ENCODE data around the gene QPCT. TPM values are rescaled to one million over a fixed set of nuclear protein-coding genes. Genes with fewer than 3 reads are reported as not detected.

Gene QPCT
- total RNA-seq, 1 experiment from 2014 or later = 4.2 TPM

GRCh38 chr2:37318401-37318800 is 26.0 kb upstream of the QPCT start:
- no peak for DNase-seq (ENCODE audit: low spot score)
- Histone ChIP-seq H3K27ac (ENCODE audit: low read depth, low read length, poor library complexity, severe bottlenecking) (no peak overlapping the region), H3K4me1 (ENCODE audit: insufficient read depth, low read length, poor library complexity, severe bottlenecking) (peaks cover 39% of the 10 kb centered on the region), H3K36me3 (ENCODE audit: insufficient read depth, low read length, poor library complexity, severe bottlenecking) (peaks cover 8% of the 10 kb centered on the region), H3K4me3 (ENCODE audit: low read depth, low read length, poor library complexity, severe bottlenecking) (no peak overlapping the region), H3K27me3 (replicated peaks; ENCODE audit: insufficient read depth, low read depth, low read length, poor library complexity) (no peaks in the 10 kb centered on the region), H3K9me3 (ENCODE audit: low read depth, low read length, poor library complexity, severe bottlenecking) (no peaks in the 10 kb centered on the region)
- intact Hi-C loops (cut with micrococcal nuclease; ENCODE audit: unreplicated experiment) = no loop called here
- POLR2A ChIA-PET (ENCODE audit: low non-redundant PET) = no interaction called here
- CTCF ChIA-PET = no interaction called here
- TF ChIP-seq CTCF (conservative IDR thresholded peaks at IDR 0.05; ENCODE audit: low read depth, low read length) (no peak), EZH2 (IDR thresholded peaks at IDR 0.05; ENCODE audit: borderline replicate concordance, low read depth, low read length, poor library complexity, severe bottlenecking) (no peak)
- BruUV-seq (replicated peaks) = no TSS peak

- Histone ChIP-seq H3K27me3 (replicated peaks; ENCODE audit: insufficient read depth, low read depth, low read length, poor library complexity) (no peaks in the 10 kb centered on the region), H3K4me3 (ENCODE audit: low read depth, low read length, poor library complexity, severe bottlenecking) (no peak overlapping the region), H3K9me3 (ENCODE audit: low read depth, low read length, poor library complexity, severe bottlenecking) (no peaks in the 10 kb centered on the region), H3K4me1 (ENCODE audit: insufficient read depth, low read length, poor library complexity, severe bottlenecking) (peaks cover 39% of the 10 kb centered on the region), H3K36me3 (ENCODE audit: insufficient read depth, low read length, poor library complexity, severe bottlenecking) (peaks cover 8% of the 10 kb centered on the region), H3K27ac (ENCODE audit: low read depth, low read length, poor library complexity, severe bottlenecking) (no peak overlapping the region)
- no peak for TF ChIP-seq CTCF (conservative IDR thresholded peaks at IDR 0.05; ENCODE audit: low read depth, low read length)
- TF ChIP-seq EZH2 (IDR thresholded peaks at IDR 0.05; ENCODE audit: borderline replicate concordance, low read depth, low read length, poor library complexity, severe bottlenecking) = no peak
- CTCF ChIA-PET = interaction anchor here (0.6 kb wide), 1 partner anchor 445 kb away, joined by 12 read pairs; no protein-coding TSS in a partner anchor
- DNase-seq (ENCODE audit: low spot score) = no peak
- intact Hi-C loops (cut with micrococcal nuclease; ENCODE audit: unreplicated experiment) = no loop called here
- POLR2A ChIA-PET (ENCODE audit: low non-redundant PET) = no interaction called here
- BruUV-seq (replicated peaks) = no TSS peak
Measured at GRCh38 chr2:37319754-37320609, 24.4 kb upstream of the QPCT start.

GRCh38 chr2:37321029-37321682 is 23.3 kb upstream of the QPCT start:
- no TSS peak for BruUV-seq (replicated peaks)
- CTCF ChIA-PET = no interaction called here
- H3K36me3 ChIP-seq (ENCODE audit: insufficient read depth, low read length, poor library complexity, severe bottlenecking) = peaks cover 7% of the 10 kb centered on the region

More at GRCh38 chr2:37321029-37321682, 23.3 kb upstream of the QPCT start:
- H3K27me3 ChIP-seq (replicated peaks; ENCODE audit: insufficient read depth, low read depth, low read length, poor library complexity) = no peaks in the 10 kb centered on the region
- no peak overlapping the region for H3K27ac ChIP-seq (ENCODE audit: low read depth, low read length, poor library complexity, severe bottlenecking)
- no peak overlapping the region for H3K4me3 ChIP-seq (ENCODE audit: low read depth, low read length, poor library complexity, severe bottlenecking)
- no peak for TF ChIP-seq EZH2 (IDR thresholded peaks at IDR 0.05; ENCODE audit: borderline replicate concordance, low read depth, low read length, poor library complexity, severe bottlenecking)
- no peak for TF ChIP-seq CTCF (conservative IDR thresholded peaks at IDR 0.05; ENCODE audit: low read depth, low read length)
- no peak for DNase-seq (ENCODE audit: low spot score)
- no peaks in the 10 kb centered on the region for H3K9me3 ChIP-seq (ENCODE audit: low read depth, low read length, poor library complexity, severe bottlenecking)
- POLR2A ChIA-PET (ENCODE audit: low non-redundant PET) = no interaction called here
- H3K4me1 ChIP-seq (ENCODE audit: insufficient read depth, low read length, poor library complexity, severe bottlenecking) = peaks cover 42% of the 10 kb centered on the region
- intact Hi-C loops (cut with micrococcal nuclease; ENCODE audit: unreplicated experiment) = no loop called here

Measured in A673 (cell line).